ENCODE results near the gene RNU1-4. TPM values are rescaled to one million over a fixed set of nuclear protein-coding genes. Genes with fewer than 3 reads are reported as not detected.
"Not testable (repeated sequence)": the region's sequence is repeated elsewhere in the genome, so short reads cannot be mapped to it uniquely, and the experiment has no call there.

RNU1-4 gene
- total and polyA plus RNA-seq, 2 donors (not counting 3 experiments of a cell fraction or from before 2014, with no cell fraction given) = 206 to 1,319 TPM

DNA sequence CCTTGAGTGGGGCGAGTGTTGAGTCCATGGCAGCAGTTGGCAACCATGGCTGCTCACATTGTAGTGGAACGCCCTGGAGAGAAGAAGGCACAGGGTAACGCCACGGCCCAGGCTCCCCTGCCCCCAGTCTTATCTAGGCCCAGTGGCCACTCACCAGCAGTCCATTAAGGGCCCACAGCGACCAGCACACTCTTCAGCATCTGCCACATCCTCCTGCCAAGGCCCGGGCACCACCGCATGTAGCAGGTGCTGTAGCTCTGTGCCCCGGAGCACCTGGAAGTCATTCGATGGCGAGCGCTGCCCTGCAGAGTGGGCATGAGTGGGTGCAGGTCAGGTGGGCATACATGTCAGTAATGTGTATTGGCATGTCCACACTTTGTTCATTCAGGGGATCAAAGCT, 20.5 kb downstream of the RNU1-4 start:
- POLR2A ChIA-PET; H4K20me1 ChIP-seq (replicated peaks; ENCODE audit: control insufficient read depth, extremely low read depth, insufficient read depth, low read length); H3K79me2 ChIP-seq (ENCODE audit: control insufficient read depth, insufficient read depth, low read length); dilution Hi-C loops (cut with MboI; ENCODE audit: extremely low pct_ligation_motif_present, low sequenced_read_pairs); FAIRE-seq; H3K4me2 ChIP-seq (ENCODE audit: insufficient read depth, low read length); H3K9me1 ChIP-seq (replicated peaks; ENCODE audit: control insufficient read depth, extremely low read depth, insufficient read depth, low read length); H3K36me3 ChIP-seq (ENCODE audit: control insufficient read depth in 2 of 2, extremely low read depth in 1 of 2, insufficient read depth in 2 of 2, low read length in 2 of 2); DNase-seq (ENCODE audit: low read depth, low spot score); H3K4me3 ChIP-seq (replicated peaks in 1 of 3; ENCODE audit: insufficient read depth in 1 of 3, low read depth in 1 of 3, low read length in 3 of 3); H3K27ac ChIP-seq (ENCODE audit: insufficient read depth, low read depth, low read length); intact Hi-C loops (cut with micrococcal nuclease); BruUV-seq (replicated peaks); CTCF ChIA-PET; H3K4me1 ChIP-seq (ENCODE audit: control insufficient read depth, extremely low read depth, insufficient read depth, low read length); H2AFZ ChIP-seq (ENCODE audit: low read depth, low read length); H3K27me3 ChIP-seq (ENCODE audit: control insufficient read depth in 2 of 2, insufficient read depth in 2 of 2, low read length in 2 of 2); H3K9ac ChIP-seq (replicated peaks; ENCODE audit: extremely low read depth, insufficient read depth, low read length); H3K9me3 ChIP-seq (replicated peaks; ENCODE audit: control insufficient read depth, insufficient read depth, low read length): not testable (repeated sequence)

DNA sequence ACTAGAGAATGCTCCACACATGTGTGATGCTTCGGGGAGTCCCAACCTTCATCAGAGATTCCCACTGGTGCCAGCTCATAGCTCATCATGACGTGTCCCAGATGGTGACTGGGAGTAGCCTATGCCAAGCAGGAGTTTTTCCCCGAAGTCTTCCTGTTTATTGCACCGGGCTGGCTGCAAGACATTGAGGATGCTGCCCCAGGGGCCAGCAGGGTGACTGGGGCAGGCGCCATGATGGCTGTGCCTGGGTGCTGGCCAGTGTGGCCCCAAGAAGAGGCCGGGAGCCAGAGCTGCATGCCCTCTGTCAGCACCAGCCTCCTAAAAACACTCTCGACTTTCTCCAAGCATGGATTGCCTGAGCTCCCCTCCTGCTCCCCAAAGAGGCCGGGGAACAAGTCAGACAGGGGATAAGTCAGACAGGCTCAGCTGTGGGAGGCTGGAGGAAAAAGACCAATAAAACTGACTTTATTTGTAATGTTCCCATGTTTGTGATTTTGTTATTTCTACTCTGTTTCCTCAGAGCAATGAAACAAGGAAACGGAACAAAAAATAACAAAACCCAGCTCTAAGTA, 24.0 kb downstream of the RNU1-4 start:
- H3K4me1 ChIP-seq (ENCODE audit: control insufficient read depth, extremely low read depth, insufficient read depth, low read length); H3K4me3 ChIP-seq (replicated peaks in 1 of 3; ENCODE audit: insufficient read depth in 1 of 3, low read depth in 1 of 3, low read length in 3 of 3); BruUV-seq (replicated peaks); CTCF ChIA-PET; DNase-seq (ENCODE audit: low read depth, low spot score); H3K27ac ChIP-seq (ENCODE audit: insufficient read depth, low read depth, low read length); H3K9me1 ChIP-seq (replicated peaks; ENCODE audit: control insufficient read depth, extremely low read depth, insufficient read depth, low read length); H3K27me3 ChIP-seq (ENCODE audit: control insufficient read depth in 2 of 2, insufficient read depth in 2 of 2, low read length in 2 of 2); H3K9ac ChIP-seq (replicated peaks; ENCODE audit: extremely low read depth, insufficient read depth, low read length); H4K20me1 ChIP-seq (replicated peaks; ENCODE audit: control insufficient read depth, extremely low read depth, insufficient read depth, low read length); intact Hi-C loops (cut with micrococcal nuclease); H2AFZ ChIP-seq (ENCODE audit: low read depth, low read length); dilution Hi-C loops (cut with MboI; ENCODE audit: extremely low pct_ligation_motif_present, low sequenced_read_pairs); POLR2A ChIA-PET; FAIRE-seq; H3K4me2 ChIP-seq (ENCODE audit: insufficient read depth, low read length); H3K9me3 ChIP-seq (replicated peaks; ENCODE audit: control insufficient read depth, insufficient read depth, low read length); H3K36me3 ChIP-seq (ENCODE audit: control insufficient read depth in 2 of 2, extremely low read depth in 1 of 2, insufficient read depth in 2 of 2, low read length in 2 of 2); H3K79me2 ChIP-seq (ENCODE audit: control insufficient read depth, insufficient read depth, low read length): not testable (repeated sequence)

DNA sequence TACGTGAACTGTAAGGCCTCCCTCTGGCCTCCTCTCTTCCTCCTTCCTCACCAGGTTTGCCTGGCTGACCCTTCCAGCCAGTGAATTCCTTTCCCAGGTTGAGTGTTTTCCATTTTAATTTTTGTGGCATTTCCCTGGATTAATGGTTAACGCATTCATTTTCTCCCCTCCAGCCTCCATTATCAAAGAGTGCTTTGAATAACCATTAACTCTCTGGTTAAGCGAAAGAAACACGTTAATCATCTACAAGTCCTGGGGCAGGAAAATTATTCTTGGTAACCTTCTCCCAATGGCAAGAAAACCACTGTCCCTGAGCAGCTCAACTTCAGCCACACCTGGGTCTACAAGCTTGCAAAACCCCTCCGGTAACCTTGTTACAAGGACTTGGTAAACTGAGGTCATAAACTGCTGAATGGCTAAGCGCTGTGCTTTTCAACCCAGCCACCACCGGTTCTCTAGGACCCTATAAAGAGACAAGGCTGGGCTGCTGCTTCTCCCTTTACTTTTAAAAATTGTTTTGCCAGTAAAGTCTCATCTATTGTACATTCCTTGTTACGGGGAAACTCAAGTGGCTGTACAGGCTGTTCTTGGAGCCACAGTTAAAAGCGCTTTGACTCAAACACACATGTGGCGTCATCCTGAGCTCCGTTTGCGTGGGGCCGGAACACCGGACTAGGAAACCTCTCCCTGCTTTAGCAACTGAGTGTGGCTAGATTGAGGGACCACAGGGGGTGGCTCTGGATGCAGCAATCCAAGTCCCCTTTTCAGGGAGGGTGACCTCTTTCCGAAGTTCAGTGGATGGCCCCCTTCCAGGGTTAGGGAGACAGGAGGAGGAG, 24.7 kb downstream of the RNU1-4 start:
- H3K4me3 ChIP-seq (replicated peaks in 1 of 3; ENCODE audit: insufficient read depth in 1 of 3, low read depth in 1 of 3, low read length in 3 of 3); POLR2A ChIA-PET; CTCF ChIA-PET; H3K4me2 ChIP-seq (ENCODE audit: insufficient read depth, low read length); H3K27ac ChIP-seq (ENCODE audit: insufficient read depth, low read depth, low read length); DNase-seq (ENCODE audit: low read depth, low spot score); H3K36me3 ChIP-seq (ENCODE audit: control insufficient read depth in 2 of 2, extremely low read depth in 1 of 2, insufficient read depth in 2 of 2, low read length in 2 of 2); H4K20me1 ChIP-seq (replicated peaks; ENCODE audit: control insufficient read depth, extremely low read depth, insufficient read depth, low read length); BruUV-seq (replicated peaks); H3K79me2 ChIP-seq (ENCODE audit: control insufficient read depth, insufficient read depth, low read length); H3K27me3 ChIP-seq (ENCODE audit: control insufficient read depth in 2 of 2, insufficient read depth in 2 of 2, low read length in 2 of 2); H3K4me1 ChIP-seq (ENCODE audit: control insufficient read depth, extremely low read depth, insufficient read depth, low read length); H3K9ac ChIP-seq (replicated peaks; ENCODE audit: extremely low read depth, insufficient read depth, low read length); H3K9me3 ChIP-seq (replicated peaks; ENCODE audit: control insufficient read depth, insufficient read depth, low read length); H2AFZ ChIP-seq (ENCODE audit: low read depth, low read length); intact Hi-C loops (cut with micrococcal nuclease); H3K9me1 ChIP-seq (replicated peaks; ENCODE audit: control insufficient read depth, extremely low read depth, insufficient read depth, low read length); dilution Hi-C loops (cut with MboI; ENCODE audit: extremely low pct_ligation_motif_present, low sequenced_read_pairs): not testable (repeated sequence)
- FAIRE-seq = peak; percentile 21

DNA sequence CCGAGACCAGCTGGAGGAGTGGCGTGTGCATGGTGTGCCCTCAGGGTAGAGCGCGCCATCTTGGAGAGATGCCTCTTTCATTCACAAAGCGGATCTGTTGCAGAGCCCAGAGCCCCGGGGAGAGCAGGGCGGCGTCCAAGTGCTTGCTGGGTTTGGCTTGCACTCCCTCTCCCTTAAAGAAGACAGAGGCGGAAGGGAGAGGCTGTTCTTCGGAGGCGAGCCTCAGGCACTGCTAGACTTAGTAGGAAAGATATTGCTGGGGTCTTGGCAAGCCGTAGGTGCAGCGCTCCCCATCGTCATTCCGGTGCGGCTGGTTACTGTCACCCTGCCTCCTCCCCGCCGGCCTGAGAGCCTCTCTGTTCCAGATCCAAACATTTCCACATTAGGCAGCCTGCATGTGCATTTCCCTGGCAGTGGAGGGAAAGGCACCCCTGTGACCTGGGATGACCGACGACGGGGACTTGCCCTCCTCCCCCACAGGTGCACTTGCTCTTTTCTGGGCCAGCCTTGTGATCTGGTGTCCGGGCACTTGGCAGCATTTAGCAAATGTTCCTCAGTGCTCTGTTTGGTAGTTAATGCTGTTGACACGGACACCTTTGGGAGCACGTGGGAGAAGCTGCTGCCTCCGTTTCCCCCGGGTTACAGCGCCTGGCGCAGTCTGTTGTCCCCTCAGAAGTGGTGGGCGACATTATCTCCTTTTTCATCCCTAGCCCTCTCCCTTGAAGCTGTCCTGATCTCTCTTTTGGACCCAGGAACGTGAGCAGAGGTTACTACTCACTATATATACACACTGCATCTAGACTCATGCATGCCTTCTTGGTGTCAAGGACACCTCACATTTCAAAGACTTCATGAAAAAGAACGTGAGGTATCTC, 25.7 kb downstream of the RNU1-4 start:
- H4K20me1 ChIP-seq (replicated peaks; ENCODE audit: control insufficient read depth, extremely low read depth, insufficient read depth, low read length); H3K9ac ChIP-seq (replicated peaks; ENCODE audit: extremely low read depth, insufficient read depth, low read length); BruUV-seq (replicated peaks); H3K4me1 ChIP-seq (ENCODE audit: control insufficient read depth, extremely low read depth, insufficient read depth, low read length); H3K36me3 ChIP-seq (ENCODE audit: control insufficient read depth in 2 of 2, extremely low read depth in 1 of 2, insufficient read depth in 2 of 2, low read length in 2 of 2); H3K4me3 ChIP-seq (replicated peaks in 1 of 3; ENCODE audit: insufficient read depth in 1 of 3, low read depth in 1 of 3, low read length in 3 of 3); CTCF ChIA-PET; FAIRE-seq; POLR2A ChIA-PET; H3K9me1 ChIP-seq (replicated peaks; ENCODE audit: control insufficient read depth, extremely low read depth, insufficient read depth, low read length); H2AFZ ChIP-seq (ENCODE audit: low read depth, low read length); H3K79me2 ChIP-seq (ENCODE audit: control insufficient read depth, insufficient read depth, low read length); DNase-seq (ENCODE audit: low read depth, low spot score); intact Hi-C loops (cut with micrococcal nuclease); H3K9me3 ChIP-seq (replicated peaks; ENCODE audit: control insufficient read depth, insufficient read depth, low read length); H3K27me3 ChIP-seq (ENCODE audit: control insufficient read depth in 2 of 2, insufficient read depth in 2 of 2, low read length in 2 of 2); dilution Hi-C loops (cut with MboI; ENCODE audit: extremely low pct_ligation_motif_present, low sequenced_read_pairs); H3K4me2 ChIP-seq (ENCODE audit: insufficient read depth, low read length); H3K27ac ChIP-seq (ENCODE audit: insufficient read depth, low read depth, low read length): not testable (repeated sequence)
